Thyroid gland (tissue), 4 donors: ENCODE results near the gene TMEFF2. TPM values are rescaled to one million over a fixed set of nuclear protein-coding genes. Genes with fewer than 3 reads are reported as not detected.

Source experiments
- DNase-seq, 2 donors: peaks; one replicate each; pipeline ENCODE4 v3.0.0-alpha.2; 2019
- H3K27ac ChIP-seq, 3 donors: fragments of 200-600 bp; sonication (generic); 1 replicate in 2 of 3; 2 replicates in 1 of 3; pipeline ENCODE4 v1.5.1; 2016 to 2019; ENCODE audit warnings: mild to moderate bottlenecking in 1 of 3, moderate library complexity in 1 of 3
- H3K27me3 ChIP-seq: fragments of 200-600 bp; sonication (generic); one replicate; pipeline ENCODE4 v1.5.1; 2019
- H3K36me3 ChIP-seq, 2 donors: fragments of 200-600 bp; sonication (generic); one replicate each; pipeline ENCODE4 v1.5.1; 2016 to 2019
- H3K4me1 ChIP-seq, 2 donors: fragments of 200-600 bp; sonication (generic); one replicate each; pipeline ENCODE4 v1.5.1; 2017 to 2019
- H3K4me3 ChIP-seq, 3 donors: fragments of 200-600 bp; sonication (generic); replicated peaks in 1 of 3; 1 replicate in 2 of 3; 2 replicates in 1 of 3; pipeline ENCODE4 v1.5.1; 2016; ENCODE audit warnings: mild to moderate bottlenecking in 1 of 3
- H3K9me3 ChIP-seq: fragments of 200-600 bp; sonication (generic); one replicate; pipeline ENCODE4 v1.5.1; 2017
- CTCF ChIP-seq, 6 experiments: fragments of 200-600 bp in 3 of 6; fragments of 450-650 bp in 3 of 6; sonication (generic) in 3 of 6; IDR thresholded peaks; one replicate each; pipeline ENCODE4 v1.5.1; 2016 to 2019; ENCODE audit warnings: antibody characterized with exemption in 6 of 6, mild to moderate bottlenecking in 2 of 6, inconsistent platforms in 1 of 6, moderate library complexity in 1 of 6
- POLR2A ChIP-seq, 2 donors: fragments of 450-650 bp; IDR thresholded peaks; one replicate each; pipeline ENCODE4 v1.6.1; 2017; ENCODE audit warnings: antibody characterized with exemption in 2 of 2, mild to moderate bottlenecking in 2 of 2, moderate library complexity in 1 of 2
- WGBS, 2 donors: methylation state at CpG; one replicate each; pipeline ENCODE4 v1.1.5; 2017; 5-methylcytosine and 5-hydroxymethylcytosine counted together
- intact Hi-C: fragments of 100-400 bp; cut with DNase I; formaldehyde crosslinking; loops from one replicate; pipeline ENCODE4 v1.15.1; 2023
- total RNA-seq, 4 donors: library from RNA; depleted of rRNA; stranded (reverse); fragments of >200 nt; gene quantifications; one replicate each; pipeline ENCODE4 v1.2.3, GENCODE V29; 2016

TMEFF2 gene
- total RNA-seq, 4 donors from 2014 or later = 0.11 TPM; not detected in 3

- intact Hi-C loops = no loop called here
- 94 to 95% methylated on average over 1 of the region's 1 CpG for WGBS, 2 donors
- no peak overlapping the region for H3K4me3 ChIP-seq
- DNase-seq = no peak
- H3K27ac ChIP-seq = no peak overlapping the region
- no peaks in the 10 kb centered on the region for H3K9me3 ChIP-seq
- H3K27me3 ChIP-seq = no peaks in the 10 kb centered on the region
- H3K36me3 ChIP-seq = no peaks in the 10 kb centered on the region
- no peak for TF ChIP-seq POLR2A (IDR thresholded peaks at IDR 0.05)
- H3K4me1 ChIP-seq = no peaks in the 10 kb centered on the region
These were observed 24.2 kb upstream of the TMEFF2 start for GRCh38 chr2:192218970-192219369.

GRCh38 chr2:192218377-192218776 is 23.6 kb upstream of the TMEFF2 start:
- no peaks in the 10 kb centered on the region for H3K27me3 ChIP-seq
- no peak for DNase-seq
- no peak overlapping the region for H3K4me3 ChIP-seq
- H3K9me3 ChIP-seq = no peaks in the 10 kb centered on the region
- WGBS, 2 donors = 86 to 93% methylated on average over 2 of the region's 2 CpGs
- H3K4me1 ChIP-seq = no peaks in the 10 kb centered on the region
- no peaks in the 10 kb centered on the region for H3K36me3 ChIP-seq
- no peak for TF ChIP-seq POLR2A (IDR thresholded peaks at IDR 0.05)
- TF ChIP-seq CTCF (IDR thresholded peaks at IDR 0.05) = no peak
- intact Hi-C loops = no loop called here
- H3K27ac ChIP-seq = no peak overlapping the region

GRCh38 chr2:192216336-192216735 is 21.6 kb upstream of the TMEFF2 start:
- no peaks in the 10 kb centered on the region for H3K36me3 ChIP-seq
- H3K4me3 ChIP-seq = no peak overlapping the region
- no peak overlapping the region for H3K27ac ChIP-seq
- intact Hi-C loops = no loop called here
- H3K9me3 ChIP-seq = no peaks in the 10 kb centered on the region
- H3K27me3 ChIP-seq = no peaks in the 10 kb centered on the region
- H3K4me1 ChIP-seq = no peaks in the 10 kb centered on the region
- TF ChIP-seq CTCF (IDR thresholded peaks at IDR 0.05) (no peak), POLR2A (IDR thresholded peaks at IDR 0.05) (no peak)
- no peak for DNase-seq
- 84 to 86% methylated on average over 3 of the region's 3 CpGs for WGBS, 2 donors

GRCh38 chr2:192215096-192215877 is 20.6 kb upstream of the TMEFF2 start:
- intact Hi-C loops = no loop called here
- Histone ChIP-seq H3K4me1 (no peaks in the 10 kb centered on the region), H3K27me3 (no peaks in the 10 kb centered on the region), H3K36me3 (no peaks in the 10 kb centered on the region), H3K4me3 (no peak overlapping the region), H3K27ac (no peak overlapping the region), H3K9me3 (no peaks in the 10 kb centered on the region)
- no peak for DNase-seq
- TF ChIP-seq CTCF (IDR thresholded peaks at IDR 0.05) = no peak
- no peak for TF ChIP-seq POLR2A (IDR thresholded peaks at IDR 0.05)

GRCh38 chr2:192208848-192209247 is 14.1 kb upstream of the TMEFF2 start:
- H3K27me3 ChIP-seq = no peaks in the 10 kb centered on the region
- intact Hi-C loops = no loop called here
- H3K27ac ChIP-seq = no peak overlapping the region
- no peaks in the 10 kb centered on the region for H3K4me1 ChIP-seq
- DNase-seq = no peak
- no peaks in the 10 kb centered on the region for H3K9me3 ChIP-seq
- no peak overlapping the region for H3K4me3 ChIP-seq
- H3K36me3 ChIP-seq = no peaks in the 10 kb centered on the region
- TF ChIP-seq POLR2A (IDR thresholded peaks at IDR 0.05) (no peak), CTCF (IDR thresholded peaks at IDR 0.05) (no peak)
